ENCODE results near the gene EPHA8.

The EPHA8 gene

GRCh38 chr1:22592919-22593790 is 29.9 kb downstream of the EPHA8 start:
- no peak for TF ChIP-seq CTCF (conservative IDR thresholded peaks at IDR 0.05)
- no peak for TF ChIP-seq ZFX (IDR thresholded peaks at IDR 0.05)
- H3K27ac ChIP-seq: no peak overlapping the region; the same call in 1 of the 2 replicates

GRCh38 chr1:22594396-22594795 is 31.1 kb downstream of the EPHA8 start:
- H3K27ac ChIP-seq: no peak overlapping the region
- TF ChIP-seq CTCF (conservative IDR thresholded peaks at IDR 0.05): no peak
- no peak for TF ChIP-seq ZFX (IDR thresholded peaks at IDR 0.05)

GRCh38 chr1:22595108-22595507 is 31.8 kb downstream of the EPHA8 start:
- no peak overlapping the region for H3K27ac ChIP-seq
- no peak for TF ChIP-seq ZFX (IDR thresholded peaks at IDR 0.05)
- no peak for TF ChIP-seq CTCF (conservative IDR thresholded peaks at IDR 0.05)

GRCh38 chr1:22597301-22597965 is 34.1 kb downstream of the EPHA8 start:
- TF ChIP-seq ZFX (IDR thresholded peaks at IDR 0.05): no peak
- TF ChIP-seq CTCF (conservative IDR thresholded peaks at IDR 0.05): no peak

GRCh38 chr1:22597996-22598395 is 34.7 kb downstream of the EPHA8 start:
- TF ChIP-seq ZFX (IDR thresholded peaks at IDR 0.05) (no peak), CTCF (conservative IDR thresholded peaks at IDR 0.05) (no peak)
- H3K27ac ChIP-seq: no peak overlapping the region

More at GRCh38 chr1:22597301-22597965, 34.1 kb downstream of the EPHA8 start:
- H3K27ac ChIP-seq: no peak overlapping the region

- no peak overlapping the region for H3K27ac ChIP-seq
- TF ChIP-seq CTCF (conservative IDR thresholded peaks at IDR 0.05) (no peak), ZFX (IDR thresholded peaks at IDR 0.05) (no peak)
These were observed 35.4 kb downstream of the EPHA8 start for GRCh38 chr1:22598736-22599135.

Measured in C4-2B (cell line).